Esophagus muscularis mucosa (tissue), 3 donors: ENCODE measurements around the gene ZFHX3.

ENCODE experiments used
- CTCF ChIP-seq, 3 experiments: fragments of 200-600 bp in 2 of 3; fragments of 450-650 bp in 1 of 3; sonication (generic) in 2 of 3; IDR thresholded peaks; one replicate each; pipeline ENCODE4 v1.5.1; 2017 to 2019; ENCODE audit warnings: antibody characterized with exemption in 3 of 3, mild to moderate bottlenecking in 2 of 3, moderate library complexity in 1 of 3
- POLR2AphosphoS5 ChIP-seq, 2 donors: sonication (generic); formaldehyde crosslinking; IDR thresholded peaks; one replicate each; pipeline ENCODE4 v1.6.1; 2017; ENCODE audit warnings: antibody characterized with exemption in 2 of 2

- TF ChIP-seq CTCF (IDR thresholded peaks at IDR 0.05), result no peak
- TF ChIP-seq POLR2AphosphoS5 (IDR thresholded peaks at IDR 0.05), result no peak
Observed at GRCh38 chr16:73028721-73029361, 19.1 kb downstream of the ZFHX3 start.
